GM12878 (cell line): ENCODE results near the gene OR2T33. TPM values are rescaled to one million over a fixed set of nuclear protein-coding genes. Genes with fewer than 3 reads are reported as not detected.

Experiments used
- ATAC-seq: fragments of 200-7000 bp; cut with Tn5 transposase; 3 replicates; pipeline ENCODE4 v1.9.1; 2020; ENCODE audit warnings: mild to moderate bottlenecking, moderate library complexity
- BruUV-seq: library from RNA; stranded (reverse); fragments of 400-500 nt; replicated peaks from 2 replicates; lab custom pipeline; 2021; lab: Mats Ljungman, UMichigan
- CTCF ChIA-PET: fragments of 300-600 bp; sonication (Branson Sonifier 250); formaldehyde crosslinking; extraction: SDS; loops from one replicate; lab custom pipeline; 2021; ENCODE audit warnings: inconsistent platforms; lab: Yijun Ruan, JAX
- POLR2A ChIA-PET: fragments of 350-600 bp; formaldehyde crosslinking; extraction: SDS; loops from one replicate; lab custom pipeline; 2021; ENCODE audit warnings: inconsistent platforms; lab: Charles Lee
- RAD21 ChIA-PET: fragments of 300-600 bp; sonication (Branson Sonifier 250); formaldehyde crosslinking; loops from one replicate; lab custom pipeline; 2023; ENCODE audit warnings: antibody characterized with exemption; ENCODE audit not compliant: unreplicated experiment; lab: Charles Lee
- SMC1A ChIA-PET: fragments of 300-600 bp; sonication (Branson Sonifier 250); formaldehyde crosslinking; loops from one replicate; lab custom pipeline; 2023; ENCODE audit not compliant: unreplicated experiment, uncharacterized antibody; lab: Charles Lee
- DNase-seq: peaks from one replicate; pipeline ENCODE4 v3.0.0-alpha.2; 2011; ENCODE audit warnings: low read depth, low spot score
- FAIRE-seq: peaks from 3 replicates; lab custom pipeline; 2011; peaks lifted over from hg19 to GRCh38; lab: Jason Lieb, UNC
- H2AFZ ChIP-seq: 2 replicates; pipeline ENCODE4 v1.6.0; 2011; ENCODE audit warnings: low read depth, low read length, control low read depth; ENCODE audit not compliant: control insufficient read depth
- H3K27ac ChIP-seq: 2 replicates; pipeline ENCODE4 v1.5.1; 2011; ENCODE audit warnings: control low read depth; ENCODE audit not compliant: control insufficient read depth, insufficient read depth
- H3K27me3 ChIP-seq, 2 experiments: replicated peaks in 1 of 2; 2 replicates each; pipeline versions ENCODE4 v1.6.0 to v1.6.1; 2011; ENCODE audit warnings: low read length in 1 of 2; ENCODE audit not compliant: control insufficient read depth in 2 of 2, insufficient read depth in 2 of 2
- H3K36me3 ChIP-seq, 2 experiments: 2 replicates each; pipeline ENCODE4 v1.5.1; 2011; ENCODE audit warnings: low read length in 1 of 2; ENCODE audit not compliant: control insufficient read depth in 2 of 2, insufficient read depth in 2 of 2
- H3K4me1 ChIP-seq: 2 replicates; pipeline ENCODE4 v1.6.1; 2011; ENCODE audit warnings: mild to moderate bottlenecking, low read length, moderate library complexity, mixed read lengths; ENCODE audit not compliant: control insufficient read depth, insufficient read depth
- H3K4me2 ChIP-seq: 2 replicates; pipeline ENCODE4 v1.6.0; 2011; ENCODE audit warnings: control low read depth; ENCODE audit not compliant: control insufficient read depth, insufficient read depth
- H3K4me3 ChIP-seq: fragments of 200-600 bp; sonication (generic); 2 replicates; pipeline ENCODE4 v1.5.1; 2016
- H3K79me2 ChIP-seq: 2 replicates; pipeline ENCODE4 v1.6.0; 2011; ENCODE audit warnings: low read length; ENCODE audit not compliant: control insufficient read depth, insufficient read depth
- H3K9ac ChIP-seq: 2 replicates; pipeline ENCODE4 v1.8.0; 2011; ENCODE audit warnings: low read length, control low read depth, mixed read lengths; ENCODE audit not compliant: control insufficient read depth, insufficient read depth
- H3K9me3 ChIP-seq: replicated peaks from 3 replicates; pipeline ENCODE4 v1.5.1; 2011; ENCODE audit warnings: mild to moderate bottlenecking, low read length; ENCODE audit not compliant: control insufficient read depth, insufficient read depth
- H4K20me1 ChIP-seq: 2 replicates; pipeline ENCODE4 v1.6.0; 2011; ENCODE audit not compliant: control insufficient read depth, insufficient read depth
- HDGF ChIP-seq: fragments of 450-650 bp; IDR thresholded peaks from 2 replicates; pipeline ENCODE4 v1.6.1; 2016; ENCODE audit warnings: antibody characterized with exemption
- MEF2A ChIP-seq: IDR thresholded peaks from 2 replicates; pipeline ENCODE4 v1.6.1; 2011; ENCODE audit warnings: low read depth, mild to moderate bottlenecking, low read length, moderate library complexity; ENCODE audit not compliant: insufficient read depth
- NR2C1 ChIP-seq: fragments of 450-650 bp; IDR thresholded peaks from 2 replicates; pipeline ENCODE4 v1.6.1; 2017; ENCODE audit warnings: antibody characterized with exemption, mild to moderate bottlenecking, moderate library complexity
- SREBF2 ChIP-seq: IDR thresholded peaks from 2 replicates; pipeline ENCODE4 v1.6.1; 2012; ENCODE audit warnings: mild to moderate bottlenecking, low read length
- YBX1 ChIP-seq: fragments of 450-650 bp; IDR thresholded peaks from 2 replicates; pipeline ENCODE4 v1.6.1; 2016; ENCODE audit warnings: antibody characterized with exemption
- WGBS: methylation state at CpG from one replicate; pipeline ENCODE4 v1.1.6; 2016; ENCODE audit warnings: low lambda C conversion rate; ENCODE audit not compliant: insufficient replicate concordance, insufficient coverage; ENCODE audit errors: missing lambda C conversion rate; 5-methylcytosine and 5-hydroxymethylcytosine counted together
- in situ Hi-C: fragments of 300-500 bp; cut with MboI; formaldehyde crosslinking; loops from 9 replicates; pipeline ENCODE4 v1.14.3; 2018; ENCODE audit warnings: mixed read lengths
- intact Hi-C: fragments of 100-400 bp; cut with micrococcal nuclease; formaldehyde crosslinking; loops from one replicate; pipeline ENCODE4 v1.14.2; 2022; ENCODE audit not compliant: unreplicated experiment
- polyA plus RNA-seq, 11 experiments: library from polyadenylated mRNA; depleted of rRNA in 4 of 11; unstranded in 6 of 11; stranded (reverse) in 5 of 11; fragments of >200 nt; fragmentation: Nextera tagmentation in 4 of 11; fragmentation: Illumina TruSeq in 1 of 11; extraction: Ambion mirVana in 4 of 11; extraction: Trizol in 1 of 11; gene quantifications; 1 replicate in 1 of 11; 2 replicates in 10 of 11; pipeline versions ENCODE4 v1.2.1 to v1.2.3, GENCODE V29; 2011 to 2016; ENCODE audit warnings: inconsistent platforms in 2 of 11, missing spikeins in 2 of 11, low read depth in 1 of 11
- total RNA-seq, 4 experiments: library from RNA; depleted of rRNA in 3 of 4; stranded (reverse); fragments of >200 nt in 3 of 4; fragmentation: Illumina TruSeq in 1 of 4; extraction: Trizol in 1 of 4; gene quantifications; 2 replicates each; pipeline versions ENCODE4 v1.2.1 to v1.2.3, GENCODE V29; 2013 to 2021
- TF ChIP-seq, protein P1 (sequence below): fragments of 450-650 bp; IDR thresholded peaks from 2 replicates; pipeline ENCODE4 v1.6.1; 2016; ENCODE audit warnings: mild to moderate bottlenecking, moderate library complexity, borderline replicate concordance
- TF ChIP-seq, protein P2 (sequence below), 3 experiments: IDR thresholded peaks in 2 of 3; conservative IDR thresholded peaks in 1 of 3; 2 replicates each; pipeline ENCODE4 v1.5.1; 2011; ENCODE audit warnings: low read depth in 3 of 3, low read length in 3 of 3, mild to moderate bottlenecking in 3 of 3, control low read depth in 2 of 3, moderate library complexity in 2 of 3, inconsistent platforms in 1 of 3, mixed read lengths in 1 of 3; ENCODE audit not compliant: control insufficient read depth in 2 of 3, insufficient read depth in 1 of 3; ENCODE audit errors: extremely low read depth in 1 of 3

OR2T33 gene
- total and polyA plus RNA-seq, 10 of the 15 experiments (the other 5 are each of a cell fraction or from before 2014, with no cell fraction given), result not detected

DNA sequence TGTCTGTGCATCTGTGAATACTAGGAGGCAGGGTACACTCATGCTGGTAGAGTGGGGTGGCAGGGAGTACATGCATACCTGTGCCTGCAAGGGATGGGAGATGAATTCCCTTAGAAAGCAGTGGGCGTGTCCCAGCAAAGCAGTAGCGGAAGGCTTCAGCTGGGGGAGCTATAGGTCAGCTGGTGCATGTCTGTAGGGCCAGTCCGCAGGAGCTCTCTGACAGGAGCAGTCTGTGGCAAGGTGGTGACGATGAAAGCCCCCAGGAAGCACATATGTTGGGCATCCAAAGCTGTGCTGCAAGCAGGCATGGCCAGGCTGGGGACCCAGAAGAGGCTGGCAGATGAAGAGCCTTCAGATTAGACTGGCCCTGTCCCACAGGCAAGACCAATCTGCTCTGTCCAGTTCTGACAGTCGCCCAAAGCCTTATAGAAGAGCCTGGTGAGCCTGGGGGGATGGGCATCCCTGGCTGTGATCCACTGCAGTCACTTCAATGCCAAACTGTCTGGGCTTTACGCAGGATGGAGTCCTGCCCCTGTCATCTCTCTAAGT lies 48.3 kb downstream of the OR2T33 start:
- POLR2A ChIA-PET, result no interaction called here
- H3K36me3 ChIP-seq, result no peaks in the 10 kb centered on the region
- ATAC-seq, result peak; percentile 56

DNA sequence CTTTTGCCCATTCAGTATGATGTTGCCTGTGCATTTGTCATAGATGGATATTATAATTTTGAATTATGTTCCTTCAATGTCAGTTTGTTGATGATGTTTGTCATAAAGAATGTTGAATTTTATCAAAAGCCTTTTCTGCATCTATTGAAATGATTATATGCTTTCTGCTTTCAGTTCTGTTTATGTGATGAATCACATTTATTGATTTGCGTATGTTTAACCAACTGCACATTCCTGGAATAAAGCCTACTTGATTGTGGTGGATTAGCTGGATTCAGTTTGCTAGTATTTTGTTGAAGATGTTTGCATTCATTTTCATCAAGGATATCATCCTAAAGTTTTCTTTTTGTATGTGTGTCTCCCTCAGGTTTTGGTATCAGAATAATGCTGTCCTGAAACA lies 52.2 kb downstream of the OR2T33 start:
- BruUV-seq, result no TSS peak
- Histone ChIP-seq H3K27ac (no peak overlapping the region), H4K20me1 (no peaks in the 10 kb centered on the region), H3K4me1 (no peaks in the 10 kb centered on the region), H3K9ac (no peak overlapping the region), H3K79me2 (no peaks in the 10 kb centered on the region), H3K27me3 (no peaks in the 10 kb centered on the region), H3K4me2 (no peak overlapping the region), H3K4me3 (no peak overlapping the region)
- SMC1A ChIA-PET, result no interaction called here
- intact Hi-C loops (no loop called here), in situ Hi-C loops (no loop called here)
- no peak for ATAC-seq
- POLR2A ChIA-PET, result no interaction called here
- no peak for DNase-seq
- CTCF ChIA-PET, result interaction anchor here (0.8 to 1.3 kb wide), 2 partner anchors 18 to 580 kb away, joined by 3 read pairs; no protein-coding TSS in a partner anchor
- no peak for FAIRE-seq
- TF ChIP-seq, protein P1, sequence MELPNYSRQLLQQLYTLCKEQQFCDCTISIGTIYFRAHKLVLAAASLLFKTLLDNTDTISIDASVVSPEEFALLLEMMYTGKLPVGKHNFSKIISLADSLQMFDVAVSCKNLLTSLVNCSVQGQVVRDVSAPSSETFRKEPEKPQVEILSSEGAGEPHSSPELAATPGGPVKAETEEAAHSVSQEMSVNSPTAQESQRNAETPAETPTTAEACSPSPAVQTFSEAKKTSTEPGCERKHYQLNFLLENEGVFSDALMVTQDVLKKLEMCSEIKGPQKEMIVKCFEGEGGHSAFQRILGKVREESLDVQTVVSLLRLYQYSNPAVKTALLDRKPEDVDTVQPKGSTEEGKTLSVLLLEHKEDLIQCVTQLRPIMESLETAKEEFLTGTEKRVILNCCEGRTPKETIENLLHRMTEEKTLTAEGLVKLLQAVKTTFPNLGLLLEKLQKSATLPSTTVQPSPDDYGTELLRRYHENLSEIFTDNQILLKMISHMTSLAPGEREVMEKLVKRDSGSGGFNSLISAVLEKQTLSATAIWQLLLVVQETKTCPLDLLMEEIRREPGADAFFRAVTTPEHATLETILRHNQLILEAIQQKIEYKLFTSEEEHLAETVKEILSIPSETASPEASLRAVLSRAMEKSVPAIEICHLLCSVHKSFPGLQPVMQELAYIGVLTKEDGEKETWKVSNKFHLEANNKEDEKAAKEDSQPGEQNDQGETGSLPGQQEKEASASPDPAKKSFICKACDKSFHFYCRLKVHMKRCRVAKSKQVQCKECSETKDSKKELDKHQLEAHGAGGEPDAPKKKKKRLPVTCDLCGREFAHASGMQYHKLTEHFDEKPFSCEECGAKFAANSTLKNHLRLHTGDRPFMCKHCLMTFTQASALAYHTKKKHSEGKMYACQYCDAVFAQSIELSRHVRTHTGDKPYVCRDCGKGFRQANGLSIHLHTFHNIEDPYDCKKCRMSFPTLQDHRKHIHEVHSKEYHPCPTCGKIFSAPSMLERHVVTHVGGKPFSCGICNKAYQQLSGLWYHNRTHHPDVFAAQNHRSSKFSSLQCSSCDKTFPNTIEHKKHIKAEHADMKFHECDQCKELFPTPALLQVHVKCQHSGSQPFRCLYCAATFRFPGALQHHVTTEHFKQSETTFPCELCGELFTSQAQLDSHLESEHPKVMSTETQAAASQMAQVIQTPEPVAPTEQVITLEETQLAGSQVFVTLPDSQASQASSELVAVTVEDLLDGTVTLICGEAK, result no peak
- TF ChIP-seq NR2C1 (no peak), YBX1 (no peak), SREBF2 (no peak), MEF2A (no peak)
- TF ChIP-seq, all 136 proteins: peak for 0
- H3K36me3 ChIP-seq, result no peaks in the 10 kb centered on the region
- RAD21 ChIA-PET, result no interaction called here
- H3K9me3 ChIP-seq, result no peaks in the 10 kb centered on the region
- WGBS, result 44% methylated on average over 1 of the region's 1 CpG
- H2AFZ ChIP-seq, result no peak overlapping the region

More for the DNA sequence above, 48.3 kb downstream of the OR2T33 start:
- no peak overlapping the region for H3K4me3 ChIP-seq
- in situ Hi-C loops (no loop called here), intact Hi-C loops (no loop called here)
- no peaks in the 10 kb centered on the region for H3K27me3 ChIP-seq
- H4K20me1 ChIP-seq, result no peaks in the 10 kb centered on the region
- no peaks in the 10 kb centered on the region for H3K79me2 ChIP-seq
- no peaks in the 10 kb centered on the region for H3K4me1 ChIP-seq
- H3K27ac ChIP-seq, result no peak overlapping the region
- H2AFZ ChIP-seq, result no peak overlapping the region
- DNase-seq (no peak), FAIRE-seq (no peak)
- H3K9ac ChIP-seq, result no peak overlapping the region
- ChIA-PET CTCF (interaction anchor here (0.7 to 1.0 kb wide), 3 partner anchors 12 to 629 kb away, joined by 3 read pairs; no protein-coding TSS in a partner anchor), SMC1A (interaction anchor here (1.0 kb wide), 1 partner anchor 23 kb away, joined by 4 read pairs; no protein-coding TSS in a partner anchor), RAD21 (no interaction called here)
- no TSS peak for BruUV-seq
- no peak for TF ChIP-seq HDGF
- TF ChIP-seq, protein P2, sequence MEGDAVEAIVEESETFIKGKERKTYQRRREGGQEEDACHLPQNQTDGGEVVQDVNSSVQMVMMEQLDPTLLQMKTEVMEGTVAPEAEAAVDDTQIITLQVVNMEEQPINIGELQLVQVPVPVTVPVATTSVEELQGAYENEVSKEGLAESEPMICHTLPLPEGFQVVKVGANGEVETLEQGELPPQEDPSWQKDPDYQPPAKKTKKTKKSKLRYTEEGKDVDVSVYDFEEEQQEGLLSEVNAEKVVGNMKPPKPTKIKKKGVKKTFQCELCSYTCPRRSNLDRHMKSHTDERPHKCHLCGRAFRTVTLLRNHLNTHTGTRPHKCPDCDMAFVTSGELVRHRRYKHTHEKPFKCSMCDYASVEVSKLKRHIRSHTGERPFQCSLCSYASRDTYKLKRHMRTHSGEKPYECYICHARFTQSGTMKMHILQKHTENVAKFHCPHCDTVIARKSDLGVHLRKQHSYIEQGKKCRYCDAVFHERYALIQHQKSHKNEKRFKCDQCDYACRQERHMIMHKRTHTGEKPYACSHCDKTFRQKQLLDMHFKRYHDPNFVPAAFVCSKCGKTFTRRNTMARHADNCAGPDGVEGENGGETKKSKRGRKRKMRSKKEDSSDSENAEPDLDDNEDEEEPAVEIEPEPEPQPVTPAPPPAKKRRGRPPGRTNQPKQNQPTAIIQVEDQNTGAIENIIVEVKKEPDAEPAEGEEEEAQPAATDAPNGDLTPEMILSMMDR (IDR thresholded peaks at IDR 0.05 in 2 of 3, conservative IDR thresholded peaks at IDR 0.05 in 1 of 3; ENCODE audit: control insufficient read depth in 2 of 3, extremely low read depth in 1 of 3, insufficient read depth in 1 of 3, low read depth in 3 of 3, low read length in 3 of 3), result 0 out of 6 replicates have a peak, but pooled peaks of 1 of the 3 experiments have one; percentile 5
- no peaks in the 10 kb centered on the region for H3K9me3 ChIP-seq
- H3K4me2 ChIP-seq, result no peak overlapping the region
- 39% methylated on average over 6 of the region's 6 CpGs for WGBS
